CD8-positive, alpha-beta memory T cell (primary cell): ENCODE results near the gene MAT2A. TPM values are rescaled to one million over a fixed set of nuclear protein-coding genes. Genes with fewer than 3 reads are reported as not detected.
A peak's percentile ranks its signal among the peaks of the same experiment; 100 is the strongest.

Experiments
- CTCF ChIA-PET: fragments of 350-600 bp; sonication (Branson Sonifier 250); formaldehyde crosslinking; loops from one replicate; lab custom pipeline; 2021; ENCODE audit warnings: antibody characterized with exemption; lab: Charles Lee
- POLR2A ChIA-PET: fragments of 350-600 bp; sonication (Branson Sonifier 250); formaldehyde crosslinking; loops from one replicate; lab custom pipeline; 2021; ENCODE audit warnings: antibody characterized with exemption; lab: Charles Lee
- DNase-seq, 5 donors: peaks; one replicate each; pipeline versions ENCODE4 v3.0.0 to v3.0.0-alpha.2; 2020 to 2022; ENCODE audit warnings: mixed read lengths in 1 of 5
- H3K27ac ChIP-seq: one replicate; pipeline ENCODE4 v1.7.0; 2013; ENCODE audit warnings: low read depth, mild to moderate bottlenecking, low read length, moderate library complexity
- H3K27me3 ChIP-seq: 2 replicates; pipeline ENCODE4 v1.7.0; 2013; ENCODE audit warnings: low read length, mild to moderate bottlenecking; ENCODE audit not compliant: insufficient read depth, poor library complexity, severe bottlenecking
- H3K36me3 ChIP-seq: 2 replicates; pipeline ENCODE4 v1.7.0; 2013; ENCODE audit warnings: mild to moderate bottlenecking, low read length, moderate library complexity; ENCODE audit not compliant: insufficient read depth
- H3K4me1 ChIP-seq: 2 replicates; pipeline ENCODE4 v1.7.0; 2013; ENCODE audit warnings: mild to moderate bottlenecking, low read length, moderate library complexity; ENCODE audit not compliant: insufficient read depth
- H3K4me3 ChIP-seq: 2 replicates; pipeline ENCODE4 v1.7.0; 2013; ENCODE audit warnings: mild to moderate bottlenecking, low read length
- H3K9me3 ChIP-seq: 2 replicates; pipeline ENCODE4 v1.7.0; 2013; ENCODE audit warnings: mild to moderate bottlenecking, low read length
- H3K27ac Mint-ChIP-seq, 8 donors: one replicate each; pipeline ENCODE4 v1.8.0; 2020 to 2021; ENCODE audit warnings: mixed read lengths in 8 of 8, mild to moderate bottlenecking in 6 of 8, inconsistent platforms in 3 of 8, moderate library complexity in 3 of 8
- H3K27me3 Mint-ChIP-seq, 2 donors: one replicate each; pipeline ENCODE4 v1.8.0; 2020 to 2021; ENCODE audit warnings: mixed read lengths in 2 of 2, mild to moderate bottlenecking in 1 of 2, moderate library complexity in 1 of 2
- H3K36me3 Mint-ChIP-seq, 3 donors: one replicate each; pipeline ENCODE4 v1.8.0; 2020 to 2021; ENCODE audit warnings: mixed read lengths in 3 of 3, inconsistent platforms in 1 of 3, mild to moderate bottlenecking in 1 of 3
- H3K4me1 Mint-ChIP-seq, 3 donors: one replicate each; pipeline ENCODE4 v1.8.0; 2020 to 2021; ENCODE audit warnings: mixed read lengths in 3 of 3, inconsistent platforms in 1 of 3, mild to moderate bottlenecking in 1 of 3
- H3K4me3 Mint-ChIP-seq, 7 donors: one replicate each; pipeline ENCODE4 v1.8.0; 2020 to 2021; ENCODE audit warnings: mixed read lengths in 7 of 7, mild to moderate bottlenecking in 6 of 7, moderate library complexity in 4 of 7, inconsistent platforms in 2 of 7
- H3K9me3 Mint-ChIP-seq, 5 donors: one replicate each; pipeline ENCODE4 v1.8.0; 2020 to 2022; ENCODE audit warnings: mixed read lengths in 5 of 5, mild to moderate bottlenecking in 3 of 5, moderate library complexity in 2 of 5, inconsistent platforms in 1 of 5
- polyA plus RNA-seq: library from polyadenylated mRNA; unstranded; fragments of 300-500 nt; fragmentation: Illumina TruSeq; gene quantifications from one replicate; pipeline ENCODE4 v1.2.3, GENCODE V29; 2021
- total RNA-seq, 2 experiments: library from RNA; stranded (reverse); gene quantifications; one replicate each; pipeline ENCODE4 v1.2.3, GENCODE V29; 2021

Gene MAT2A
- total and polyA plus RNA-seq, 3 experiments from 2014 or later = 121 to 376 (median 371) TPM

- CTCF ChIA-PET = no interaction called here
- no peaks in the 10 kb centered on the region for H3K9me3 Mint-ChIP-seq
- H3K4me3 Mint-ChIP-seq = no peak overlapping the region
- POLR2A ChIA-PET = no interaction called here
- Histone ChIP-seq H3K9me3 (no peaks in the 10 kb centered on the region), H3K36me3 (no peaks in the 10 kb centered on the region), H3K27me3 (no peaks in the 10 kb centered on the region), H3K27ac (no peak overlapping the region), H3K4me1 (no peaks in the 10 kb centered on the region), H3K4me3 (no peak overlapping the region)
- peaks cover 4 to 5% of the 10 kb centered on the region in 2 donors for H3K27me3 Mint-ChIP-seq
- no peak overlapping the region for H3K27ac Mint-ChIP-seq
- no peaks in the 10 kb centered on the region for H3K36me3 Mint-ChIP-seq
- H3K4me1 Mint-ChIP-seq = no peaks in the 10 kb centered on the region
- no peak for DNase-seq
Measured at GRCh38 chr2:85503851-85504777, 34.9 kb upstream of the MAT2A start.

GRCh38 chr2:85504778-85505261 lies 34.1 kb upstream of the MAT2A start:
- H3K27ac Mint-ChIP-seq = no peak overlapping the region
- H3K9me3 ChIP-seq = no peaks in the 10 kb centered on the region
- H3K4me3 ChIP-seq = no peak overlapping the region
- no peak overlapping the region for H3K4me3 Mint-ChIP-seq
- POLR2A ChIA-PET = interaction anchor here (0.8 kb wide), 1 partner anchor 43 kb away, joined by 3 read pairs; no protein-coding TSS in a partner anchor
- CTCF ChIA-PET = no interaction called here
- H3K36me3 Mint-ChIP-seq = no peaks in the 10 kb centered on the region
- H3K36me3 ChIP-seq = no peaks in the 10 kb centered on the region
- H3K27me3 ChIP-seq = no peaks in the 10 kb centered on the region
- H3K4me1 ChIP-seq = no peaks in the 10 kb centered on the region
- H3K27me3 Mint-ChIP-seq = peaks cover 5 to 6% of the 10 kb centered on the region in 2 donors
- no peak overlapping the region for H3K27ac ChIP-seq
- H3K9me3 Mint-ChIP-seq = no peaks in the 10 kb centered on the region
- DNase-seq = no peak
- no peaks in the 10 kb centered on the region for H3K4me1 Mint-ChIP-seq

GRCh38 chr2:85505551-85506238 lies 33.3 kb upstream of the MAT2A start:
- H3K27ac ChIP-seq = no peak overlapping the region
- H3K4me1 Mint-ChIP-seq = no peaks in the 10 kb centered on the region
- H3K27ac Mint-ChIP-seq = peak overlapping the region in 1 of 8 donors; percentile 52
- no peaks in the 10 kb centered on the region for H3K4me1 ChIP-seq
- H3K27me3 Mint-ChIP-seq = peaks cover 5 to 7% of the 10 kb centered on the region in 2 donors
- H3K36me3 ChIP-seq = no peaks in the 10 kb centered on the region
- H3K27me3 ChIP-seq = no peaks in the 10 kb centered on the region
- ChIA-PET CTCF (no interaction called here), POLR2A (interaction anchor here (0.8 kb wide), 1 partner anchor 43 kb away, joined by 3 read pairs; no protein-coding TSS in a partner anchor)
- no peaks in the 10 kb centered on the region for H3K9me3 ChIP-seq
- DNase-seq = no peak
- H3K4me3 Mint-ChIP-seq = no peak overlapping the region
- H3K36me3 Mint-ChIP-seq = no peaks in the 10 kb centered on the region
- no peaks in the 10 kb centered on the region for H3K9me3 Mint-ChIP-seq
- no peak overlapping the region for H3K4me3 ChIP-seq

DNA sequence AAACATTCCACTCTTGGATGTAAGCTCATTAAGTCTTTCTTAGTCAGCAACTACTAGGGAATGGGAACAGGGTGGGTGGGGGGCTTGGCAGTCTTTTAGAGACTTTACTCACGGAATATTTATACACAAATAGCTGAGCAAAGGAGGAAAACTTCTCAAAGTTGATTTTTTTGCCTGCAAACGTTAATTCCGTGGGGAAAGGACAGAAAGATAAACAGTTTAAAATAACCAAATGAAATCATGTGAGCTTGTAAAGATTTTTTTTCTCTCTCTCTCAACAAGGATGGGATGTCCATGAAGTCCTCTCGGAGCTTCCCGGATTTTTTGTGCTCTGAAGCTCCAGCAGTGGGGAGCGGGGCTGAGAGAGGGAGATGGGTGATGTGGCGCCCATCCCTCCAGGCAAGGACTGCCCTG lies 32.2 kb upstream of the MAT2A start:
- Mint-ChIP-seq H3K4me1 (no peaks in the 10 kb centered on the region), H3K36me3 (no peaks in the 10 kb centered on the region), H3K27me3 (peaks cover 5 to 7% of the 10 kb centered on the region in 2 donors), H3K27ac (no peak overlapping the region), H3K4me3 (no peak overlapping the region), H3K9me3 (no peaks in the 10 kb centered on the region)
- H3K27me3 ChIP-seq = no peaks in the 10 kb centered on the region
- H3K9me3 ChIP-seq = no peaks in the 10 kb centered on the region
- no peak overlapping the region for H3K4me3 ChIP-seq
- DNase-seq = no peak
- ChIA-PET CTCF (no interaction called here), POLR2A (no interaction called here)
- no peaks in the 10 kb centered on the region for H3K4me1 ChIP-seq
- H3K36me3 ChIP-seq = no peaks in the 10 kb centered on the region
- no peak overlapping the region for H3K27ac ChIP-seq

DNA sequence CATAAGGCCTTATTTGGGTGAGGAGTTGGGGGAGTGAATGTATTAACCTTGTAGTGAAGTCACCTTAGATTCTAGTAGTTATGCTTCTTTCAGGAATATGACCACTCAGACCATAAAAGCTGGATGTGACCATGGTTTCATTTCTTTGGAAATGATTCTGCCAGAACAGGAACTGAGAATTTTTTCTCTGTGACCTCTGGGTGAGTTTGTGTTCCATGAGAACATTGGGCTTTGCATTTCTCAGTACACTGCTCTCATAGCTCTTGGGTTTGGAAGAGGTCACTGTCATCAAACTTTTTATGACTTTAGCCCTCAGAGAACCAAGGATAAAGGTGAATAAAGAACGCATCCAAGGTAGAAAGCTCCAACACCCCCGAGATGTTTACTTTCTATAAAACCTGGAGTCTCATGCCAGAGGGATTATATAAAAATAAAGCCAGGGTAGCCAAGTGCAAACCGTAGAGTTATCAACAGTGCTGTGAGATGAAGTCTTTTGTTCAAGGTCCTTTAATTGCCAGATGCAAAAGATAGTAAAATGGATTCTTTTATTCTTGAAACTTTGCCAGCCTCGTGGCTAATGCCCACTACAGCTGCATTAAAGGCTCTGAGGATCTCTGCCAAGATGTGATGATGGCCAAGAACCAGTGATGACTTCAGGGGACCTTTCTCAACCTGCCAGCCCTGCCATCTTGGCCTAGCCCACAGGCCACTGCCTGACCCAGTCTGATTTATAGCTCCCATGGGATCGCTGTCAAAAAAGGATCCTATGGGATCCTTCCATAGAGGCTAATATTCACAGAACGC lies 27.8 kb upstream of the MAT2A start:
- Histone ChIP-seq H3K27me3 (no peaks in the 10 kb centered on the region), H3K9me3 (no peaks in the 10 kb centered on the region), H3K27ac (no peak overlapping the region), H3K4me3 (no peak overlapping the region), H3K4me1 (no peaks in the 10 kb centered on the region), H3K36me3 (no peaks in the 10 kb centered on the region)
- H3K27me3 Mint-ChIP-seq = peaks cover 5 to 9% of the 10 kb centered on the region in 2 donors
- H3K36me3 Mint-ChIP-seq = no peaks in the 10 kb centered on the region
- no peaks in the 10 kb centered on the region for H3K9me3 Mint-ChIP-seq
- H3K4me3 Mint-ChIP-seq = no peak overlapping the region
- H3K4me1 Mint-ChIP-seq = no peaks in the 10 kb centered on the region
- ChIA-PET CTCF (no interaction called here), POLR2A (no interaction called here)
- no peak for DNase-seq
- no peak overlapping the region for H3K27ac Mint-ChIP-seq

DNA sequence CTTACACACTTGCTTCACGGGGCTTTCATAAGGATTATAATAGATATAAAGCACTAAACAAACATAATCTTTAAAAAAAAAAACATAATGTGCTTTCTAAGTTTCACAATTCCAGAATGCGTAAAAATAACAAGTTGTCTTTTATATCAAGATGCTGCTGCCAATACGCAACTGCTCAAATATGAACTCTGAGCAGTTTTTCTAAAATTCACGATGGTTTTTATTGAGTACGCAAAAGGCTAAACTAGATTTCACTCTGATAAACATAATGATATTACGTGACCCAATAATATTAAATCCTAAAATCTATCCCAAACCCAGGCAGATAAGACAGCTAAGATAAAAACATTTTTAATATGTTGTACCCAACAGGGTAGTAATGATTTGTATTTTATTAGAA lies 24.6 kb upstream of the MAT2A start:
- H3K4me1 Mint-ChIP-seq = no peaks in the 10 kb centered on the region
- H3K27me3 Mint-ChIP-seq = peaks cover 0 to 5% of the 10 kb centered on the region in 2 donors
- no peak for DNase-seq
- H3K9me3 ChIP-seq = no peaks in the 10 kb centered on the region
- H3K36me3 ChIP-seq = no peaks in the 10 kb centered on the region
- H3K4me3 Mint-ChIP-seq = no peak overlapping the region
- H3K9me3 Mint-ChIP-seq = no peaks in the 10 kb centered on the region
- no peak overlapping the region for H3K4me3 ChIP-seq
- POLR2A ChIA-PET = no interaction called here
- no peaks in the 10 kb centered on the region for H3K4me1 ChIP-seq
- no peaks in the 10 kb centered on the region for H3K27me3 ChIP-seq
- H3K36me3 Mint-ChIP-seq = no peaks in the 10 kb centered on the region
- no peak overlapping the region for H3K27ac Mint-ChIP-seq
- CTCF ChIA-PET = no interaction called here
- H3K27ac ChIP-seq = no peak overlapping the region

DNA sequence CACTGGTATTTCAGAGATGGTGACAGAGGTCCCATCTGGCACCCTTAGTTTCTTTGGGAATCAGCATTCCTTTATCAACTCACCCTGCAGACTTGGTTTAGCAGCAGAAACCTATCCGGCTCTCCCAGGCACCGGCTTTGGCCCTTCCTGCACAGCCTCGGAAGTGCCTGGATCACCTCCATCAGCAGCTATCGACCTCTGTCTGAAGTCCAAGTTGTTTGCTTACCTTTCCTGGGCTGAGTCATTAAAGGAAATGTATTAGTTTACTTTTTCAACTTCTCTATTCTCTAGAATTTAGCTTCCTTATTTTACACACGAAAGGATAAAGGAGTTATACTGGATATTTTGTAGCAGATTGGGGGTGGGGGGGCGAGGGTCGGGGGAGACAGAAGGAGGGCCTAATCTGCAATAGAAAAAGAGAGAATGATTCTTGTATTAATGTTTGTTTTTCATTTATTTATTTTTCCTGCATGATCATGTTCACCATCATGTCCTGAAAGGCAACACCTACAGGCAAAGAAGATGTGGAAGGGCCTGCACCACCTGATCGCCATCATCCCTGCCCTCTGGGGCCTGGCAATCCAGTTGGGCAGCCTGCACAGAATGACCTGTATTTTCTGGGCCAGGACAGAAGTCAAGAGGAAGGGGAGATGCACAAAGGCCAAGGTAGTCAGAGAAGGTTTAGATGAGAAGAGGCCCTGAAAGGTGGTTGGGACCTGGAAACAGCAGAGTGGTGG lies 22.1 kb upstream of the MAT2A start:
- H3K36me3 Mint-ChIP-seq = no peaks in the 10 kb centered on the region
- H3K27me3 Mint-ChIP-seq = peaks cover 0 to 5% of the 10 kb centered on the region in 2 donors
- no peaks in the 10 kb centered on the region for H3K4me1 Mint-ChIP-seq
- no peak for DNase-seq
- H3K4me3 Mint-ChIP-seq = no peak overlapping the region
- H3K27ac ChIP-seq = no peak overlapping the region
- no peak overlapping the region for H3K4me3 ChIP-seq
- H3K9me3 ChIP-seq = no peaks in the 10 kb centered on the region
- POLR2A ChIA-PET = no interaction called here
- peak overlapping the region in 1 of 8 donors; percentile 58 for H3K27ac Mint-ChIP-seq
- CTCF ChIA-PET = no interaction called here
- H3K36me3 ChIP-seq = no peaks in the 10 kb centered on the region
- no peaks in the 10 kb centered on the region for H3K4me1 ChIP-seq
- no peaks in the 10 kb centered on the region for H3K27me3 ChIP-seq
- H3K9me3 Mint-ChIP-seq = no peaks in the 10 kb centered on the region
